ENCODE measurements around the gene ZNF777.

DNA sequence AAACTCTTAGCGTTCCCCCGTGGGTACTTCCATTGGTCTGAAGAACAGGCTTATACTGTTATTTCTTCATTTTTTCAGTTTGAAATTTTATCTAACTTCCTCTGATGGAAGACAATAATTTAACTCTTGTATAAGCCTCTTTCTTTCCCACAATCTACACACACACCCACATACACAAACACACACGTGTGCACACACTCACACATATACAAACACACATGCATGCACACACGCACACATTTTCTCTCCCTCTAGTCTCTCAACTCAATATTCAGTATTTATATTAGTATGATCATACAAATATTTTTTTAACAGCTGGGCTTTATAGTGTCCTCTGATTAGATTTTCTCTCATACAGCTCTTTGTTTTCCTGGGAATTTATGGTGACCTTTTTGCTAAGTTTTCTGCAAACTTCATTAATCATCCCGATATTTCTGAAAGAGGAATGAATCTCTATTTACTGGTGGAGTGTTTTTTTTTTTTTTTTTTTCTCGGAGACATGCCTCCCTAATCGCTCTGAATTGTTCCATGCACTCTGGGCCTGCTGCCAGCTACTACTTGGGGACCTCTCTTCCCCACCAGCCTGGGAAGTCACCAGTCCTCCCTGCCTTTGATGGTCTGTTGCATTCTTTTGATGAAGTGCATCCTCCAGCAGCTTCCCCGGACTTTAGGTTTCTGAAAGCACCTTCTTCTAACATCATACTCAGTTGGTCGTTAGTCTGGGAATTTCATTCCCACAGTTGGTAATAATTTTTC is 75.5 kb downstream of the ZNF777 start:
- TF ChIP-seq, protein P1, sequence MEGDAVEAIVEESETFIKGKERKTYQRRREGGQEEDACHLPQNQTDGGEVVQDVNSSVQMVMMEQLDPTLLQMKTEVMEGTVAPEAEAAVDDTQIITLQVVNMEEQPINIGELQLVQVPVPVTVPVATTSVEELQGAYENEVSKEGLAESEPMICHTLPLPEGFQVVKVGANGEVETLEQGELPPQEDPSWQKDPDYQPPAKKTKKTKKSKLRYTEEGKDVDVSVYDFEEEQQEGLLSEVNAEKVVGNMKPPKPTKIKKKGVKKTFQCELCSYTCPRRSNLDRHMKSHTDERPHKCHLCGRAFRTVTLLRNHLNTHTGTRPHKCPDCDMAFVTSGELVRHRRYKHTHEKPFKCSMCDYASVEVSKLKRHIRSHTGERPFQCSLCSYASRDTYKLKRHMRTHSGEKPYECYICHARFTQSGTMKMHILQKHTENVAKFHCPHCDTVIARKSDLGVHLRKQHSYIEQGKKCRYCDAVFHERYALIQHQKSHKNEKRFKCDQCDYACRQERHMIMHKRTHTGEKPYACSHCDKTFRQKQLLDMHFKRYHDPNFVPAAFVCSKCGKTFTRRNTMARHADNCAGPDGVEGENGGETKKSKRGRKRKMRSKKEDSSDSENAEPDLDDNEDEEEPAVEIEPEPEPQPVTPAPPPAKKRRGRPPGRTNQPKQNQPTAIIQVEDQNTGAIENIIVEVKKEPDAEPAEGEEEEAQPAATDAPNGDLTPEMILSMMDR (IDR thresholded peaks at IDR 0.05): no peak
- TF ChIP-seq POLR2AphosphoS5 (IDR thresholded peaks at IDR 0.05; ENCODE audit: low read depth, low read length) (no peak), SIN3A (IDR thresholded peaks at IDR 0.05; ENCODE audit: borderline replicate concordance, insufficient read depth, low read depth, low read length) (no peak)
- TF ChIP-seq, protein P2, sequence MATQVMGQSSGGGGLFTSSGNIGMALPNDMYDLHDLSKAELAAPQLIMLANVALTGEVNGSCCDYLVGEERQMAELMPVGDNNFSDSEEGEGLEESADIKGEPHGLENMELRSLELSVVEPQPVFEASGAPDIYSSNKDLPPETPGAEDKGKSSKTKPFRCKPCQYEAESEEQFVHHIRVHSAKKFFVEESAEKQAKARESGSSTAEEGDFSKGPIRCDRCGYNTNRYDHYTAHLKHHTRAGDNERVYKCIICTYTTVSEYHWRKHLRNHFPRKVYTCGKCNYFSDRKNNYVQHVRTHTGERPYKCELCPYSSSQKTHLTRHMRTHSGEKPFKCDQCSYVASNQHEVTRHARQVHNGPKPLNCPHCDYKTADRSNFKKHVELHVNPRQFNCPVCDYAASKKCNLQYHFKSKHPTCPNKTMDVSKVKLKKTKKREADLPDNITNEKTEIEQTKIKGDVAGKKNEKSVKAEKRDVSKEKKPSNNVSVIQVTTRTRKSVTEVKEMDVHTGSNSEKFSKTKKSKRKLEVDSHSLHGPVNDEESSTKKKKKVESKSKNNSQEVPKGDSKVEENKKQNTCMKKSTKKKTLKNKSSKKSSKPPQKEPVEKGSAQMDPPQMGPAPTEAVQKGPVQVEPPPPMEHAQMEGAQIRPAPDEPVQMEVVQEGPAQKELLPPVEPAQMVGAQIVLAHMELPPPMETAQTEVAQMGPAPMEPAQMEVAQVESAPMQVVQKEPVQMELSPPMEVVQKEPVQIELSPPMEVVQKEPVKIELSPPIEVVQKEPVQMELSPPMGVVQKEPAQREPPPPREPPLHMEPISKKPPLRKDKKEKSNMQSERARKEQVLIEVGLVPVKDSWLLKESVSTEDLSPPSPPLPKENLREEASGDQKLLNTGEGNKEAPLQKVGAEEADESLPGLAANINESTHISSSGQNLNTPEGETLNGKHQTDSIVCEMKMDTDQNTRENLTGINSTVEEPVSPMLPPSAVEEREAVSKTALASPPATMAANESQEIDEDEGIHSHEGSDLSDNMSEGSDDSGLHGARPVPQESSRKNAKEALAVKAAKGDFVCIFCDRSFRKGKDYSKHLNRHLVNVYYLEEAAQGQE (IDR thresholded peaks at IDR 0.05; ENCODE audit: insufficient read depth in 1 of 2, low read depth in 2 of 2, low read length in 1 of 2): no peak

All from Panc1 (cell line).